Liver (tissue), 3 donors: Measurements from ENCODE around the gene CST4.

Experiments
- ATF3 ChIP-seq: IDR thresholded peaks from 2 replicates; pipeline ENCODE4 v1.6.1; 2016; ENCODE audit warnings: antibody characterized with exemption
- CTCF ChIP-seq: fragments of 150-350 bp; IDR thresholded peaks from 2 replicates; pipeline ENCODE4 v1.5.1; 2017; ENCODE audit warnings: improper control_type of control experiment, low read depth, low read length; ENCODE audit not compliant: missing input control
- EGR1 ChIP-seq, 2 donors: IDR thresholded peaks; 2 replicates each; pipeline ENCODE4 v1.6.1; 2016 to 2018; ENCODE audit warnings: antibody characterized with exemption in 2 of 2, low read depth in 2 of 2
- GABPA ChIP-seq, 2 donors: IDR thresholded peaks in 1 of 2; conservative IDR thresholded peaks in 1 of 2; 2 replicates each; pipeline ENCODE4 v1.6.1; 2016; ENCODE audit warnings: antibody characterized with exemption in 2 of 2, mild to moderate bottlenecking in 1 of 2, moderate library complexity in 1 of 2
- HNF4A ChIP-seq, 2 donors: conservative IDR thresholded peaks; 2 replicates each; pipeline ENCODE4 v1.6.1; 2016; ENCODE audit warnings: antibody characterized with exemption in 2 of 2, mild to moderate bottlenecking in 2 of 2
- HNF4G ChIP-seq: IDR thresholded peaks from 2 replicates; pipeline ENCODE4 v1.6.1; 2016; ENCODE audit warnings: antibody characterized with exemption
- JUND ChIP-seq, 2 donors: IDR thresholded peaks; 2 replicates each; pipeline ENCODE4 v1.6.1; 2016; ENCODE audit warnings: antibody characterized with exemption in 2 of 2
- REST ChIP-seq: IDR thresholded peaks from 2 replicates; pipeline ENCODE4 v1.6.1; 2016; ENCODE audit warnings: antibody characterized with exemption, mild to moderate bottlenecking
- SP1 ChIP-seq: IDR thresholded peaks from 2 replicates; pipeline ENCODE4 v1.6.1; 2018; ENCODE audit warnings: antibody characterized with exemption, mild to moderate bottlenecking
- TAF1 ChIP-seq: conservative IDR thresholded peaks from 2 replicates; pipeline ENCODE4 v1.6.1; 2016; ENCODE audit warnings: antibody characterized with exemption, mild to moderate bottlenecking
- YY1 ChIP-seq: IDR thresholded peaks from 2 replicates; pipeline ENCODE4 v1.6.1; 2016; ENCODE audit warnings: antibody characterized with exemption, mild to moderate bottlenecking
- ZBTB33 ChIP-seq: IDR thresholded peaks from 2 replicates; pipeline ENCODE4 v1.6.1; 2016; ENCODE audit warnings: antibody characterized with exemption
- TF ChIP-seq, protein P1 (sequence below): IDR thresholded peaks from 2 replicates; pipeline ENCODE4 v1.6.1; 2016; ENCODE audit warnings: antibody characterized with exemption
- donor health status: healthy.
- donor health status: healthy.

DNA sequence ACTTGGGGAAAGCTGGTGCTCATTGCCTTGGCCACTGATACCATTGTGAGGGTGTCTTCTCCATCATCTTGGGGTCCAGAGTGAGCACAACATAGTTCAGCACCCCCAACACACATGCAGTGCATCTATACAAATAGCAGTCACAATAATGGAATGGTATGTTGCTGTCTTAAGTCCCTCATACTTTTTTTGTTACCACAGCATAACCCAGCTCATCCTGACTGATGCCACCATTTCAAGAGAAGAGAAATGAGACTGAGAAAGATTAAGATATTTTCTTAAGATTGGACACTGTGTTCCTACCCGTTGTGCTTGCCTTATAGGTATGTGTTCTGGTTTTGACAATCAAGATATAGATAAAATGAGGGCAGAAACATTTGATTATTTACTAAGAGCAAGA is 15.6 kb downstream of the CST4 start:
- TF ChIP-seq CTCF (no peak), YY1 (no peak), ZBTB33 (no peak), EGR1 (IDR thresholded peaks at IDR 0.05; ENCODE audit: low read depth in 2 of 2) (no peak), TAF1 (no peak), ATF3 (no peak), SP1 (no peak), HNF4G (no peak), HNF4A (conservative IDR thresholded peaks at IDR 0.05) (no peak), REST (no peak), GABPA (IDR thresholded peaks at IDR 0.05 in 1 of 2, conservative IDR thresholded peaks at IDR 0.05 in 1 of 2) (no peak), JUND (IDR thresholded peaks at IDR 0.05) (no peak)
- TF ChIP-seq, protein P1, sequence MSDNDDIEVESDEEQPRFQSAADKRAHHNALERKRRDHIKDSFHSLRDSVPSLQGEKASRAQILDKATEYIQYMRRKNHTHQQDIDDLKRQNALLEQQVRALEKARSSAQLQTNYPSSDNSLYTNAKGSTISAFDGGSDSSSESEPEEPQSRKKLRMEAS, result no peak
